Activated CD4-positive, alpha-beta T cell treated with anti-CD3 and anti-CD28 coated beads, Interleukin-2, amount 50 U/mL, for 16 hours (primary cell): ENCODE data around the gene PRADC1.
A peak's percentile ranks its signal among the peaks of the same experiment; 100 is the strongest.

Source experiments
- DNase-seq: peaks from one replicate; pipeline ENCODE4 v3.0.0-alpha.2; 2020

Gene PRADC1

DNA sequence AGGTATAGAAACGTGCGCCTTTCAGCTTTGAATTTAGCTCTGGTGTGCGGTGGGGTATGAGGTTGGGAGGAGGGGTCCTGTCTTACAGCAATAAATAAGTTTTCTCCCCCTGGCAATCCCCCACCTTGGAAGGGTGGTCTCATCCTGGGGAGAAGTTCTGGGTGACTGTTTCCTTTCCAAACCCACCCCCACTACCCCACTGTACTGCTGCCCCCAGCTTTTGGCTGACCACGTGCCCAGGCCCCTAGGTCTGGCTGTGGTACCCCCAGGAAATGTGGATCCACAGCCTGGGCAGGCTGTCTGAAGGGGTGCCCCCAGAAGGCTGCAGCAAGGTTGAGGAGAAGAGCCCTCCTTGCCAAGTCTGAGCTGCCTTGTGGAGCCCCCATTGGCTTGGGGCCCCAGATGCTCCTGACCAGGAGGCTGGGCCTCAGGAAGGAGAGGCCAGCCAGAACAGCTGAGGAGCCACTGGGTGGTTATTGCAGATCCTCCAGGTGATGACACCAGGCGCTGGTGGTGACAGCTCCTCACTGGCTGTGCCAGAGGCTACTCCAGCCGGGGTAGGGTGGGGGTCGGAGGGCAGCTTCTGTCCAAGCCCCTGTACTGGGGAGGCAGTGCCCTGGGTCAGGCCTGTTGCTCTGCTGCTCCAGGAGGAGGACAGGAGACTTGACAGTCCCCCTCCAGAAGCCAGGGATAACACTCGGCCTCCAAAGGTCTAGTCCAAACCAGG, 25.3 kb upstream of the PRADC1 start:
- no peak for DNase-seq

DNA sequence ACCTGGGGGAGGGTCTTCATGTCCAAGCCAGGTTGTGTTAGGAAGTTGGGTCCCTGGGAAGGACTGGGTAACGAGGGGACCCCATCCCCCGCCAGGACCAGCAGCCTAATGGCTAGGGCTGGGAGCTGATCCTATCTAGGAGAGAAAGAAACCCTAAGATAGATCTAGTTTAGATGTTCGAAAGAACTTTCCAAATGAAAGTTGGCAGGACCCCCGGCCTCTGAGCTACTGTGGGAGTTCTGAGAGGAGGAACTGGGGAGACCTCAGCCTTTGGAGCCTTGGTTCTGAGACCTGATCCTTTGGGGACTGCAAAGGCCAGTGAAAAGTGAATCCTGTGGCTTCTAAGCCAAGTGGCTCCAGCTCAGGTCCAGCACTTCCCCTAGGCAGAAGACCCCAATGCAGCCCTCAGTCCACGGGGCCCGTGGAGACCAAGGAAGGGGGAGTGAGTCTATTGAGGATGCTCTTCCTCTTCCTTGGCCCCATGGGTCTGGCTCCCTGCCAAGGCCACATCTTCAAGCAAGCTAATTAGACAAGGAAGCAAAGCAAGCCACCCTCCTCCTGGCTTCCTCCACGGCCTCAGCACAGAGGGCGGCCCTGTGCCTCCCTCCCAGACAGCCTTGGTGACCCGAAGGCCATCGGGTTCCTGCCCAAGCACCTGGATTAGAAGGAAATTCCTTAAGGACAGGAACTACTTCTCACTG, 24.5 kb upstream of the PRADC1 start:
- no peak for DNase-seq

DNA sequence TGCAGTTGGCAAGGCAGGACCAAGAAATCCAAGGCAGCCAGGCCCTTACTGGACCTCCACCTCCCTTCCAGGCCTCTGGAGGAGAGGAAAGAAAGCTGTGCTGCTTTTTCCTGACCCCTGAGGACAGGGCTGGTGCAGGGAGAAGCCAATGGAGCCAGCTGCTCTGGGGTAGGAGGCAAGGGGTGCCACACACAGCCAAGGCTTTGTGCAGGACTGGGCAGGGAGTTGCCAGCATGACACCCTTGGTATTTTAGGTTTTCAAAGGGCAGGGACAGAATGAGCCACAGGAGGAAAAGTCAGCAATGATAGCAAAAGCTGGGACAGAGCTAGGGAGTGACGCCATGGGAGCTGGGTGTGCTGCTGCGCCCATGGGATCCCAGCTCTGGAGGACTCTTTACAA, 24.0 kb upstream of the PRADC1 start:
- DNase-seq, result no peak

DNA sequence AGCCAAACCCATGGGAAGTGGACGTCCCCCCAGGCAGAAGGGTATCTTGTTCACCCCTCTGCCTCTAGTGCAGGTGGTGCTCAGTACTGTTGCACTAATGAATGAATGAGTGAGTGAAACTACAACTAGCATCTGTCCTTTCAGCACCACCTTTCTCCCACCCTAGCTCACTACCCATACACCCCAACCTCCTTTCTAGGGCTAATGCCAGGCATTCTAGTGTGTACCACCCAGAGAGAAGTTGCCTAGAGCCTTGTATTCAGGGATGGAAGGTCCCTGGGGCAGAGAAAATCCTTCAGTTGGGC, 23.5 kb upstream of the PRADC1 start:
- no peak for DNase-seq

DNA sequence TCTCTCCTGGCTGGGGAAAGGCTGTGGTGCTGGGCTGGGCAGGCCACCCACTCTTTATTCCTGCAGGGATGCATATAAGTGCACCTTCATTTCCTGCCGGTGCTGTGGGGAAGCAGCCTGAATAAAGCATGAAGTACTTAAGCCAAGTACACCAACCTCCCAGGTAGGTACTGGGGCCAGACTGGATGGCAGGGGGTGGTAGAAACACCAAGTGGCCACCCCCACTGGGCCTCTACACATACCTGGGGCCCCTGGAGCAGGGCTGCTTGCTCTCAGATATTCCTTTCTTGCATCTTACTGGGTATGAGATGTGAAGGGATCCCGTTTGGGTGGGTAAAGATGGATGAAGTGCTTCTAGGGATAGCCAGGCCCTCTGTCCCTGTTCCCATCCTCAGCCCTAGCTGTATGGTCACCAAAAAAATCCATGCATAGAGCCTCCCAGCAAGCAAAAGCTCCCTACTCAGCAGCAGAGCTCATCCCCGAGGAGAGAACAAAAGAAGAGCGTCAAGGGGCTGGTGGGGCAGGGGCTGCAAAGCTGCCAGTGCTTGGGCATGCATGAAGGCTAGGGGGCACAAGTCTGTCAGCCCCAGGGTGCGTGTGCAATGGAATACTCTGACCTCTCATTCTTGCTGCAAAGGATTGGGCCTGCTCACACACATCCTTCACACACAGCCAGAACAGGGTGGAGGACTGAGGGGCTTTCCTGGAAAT, 23.0 kb upstream of the PRADC1 start:
- no peak for DNase-seq

DNA sequence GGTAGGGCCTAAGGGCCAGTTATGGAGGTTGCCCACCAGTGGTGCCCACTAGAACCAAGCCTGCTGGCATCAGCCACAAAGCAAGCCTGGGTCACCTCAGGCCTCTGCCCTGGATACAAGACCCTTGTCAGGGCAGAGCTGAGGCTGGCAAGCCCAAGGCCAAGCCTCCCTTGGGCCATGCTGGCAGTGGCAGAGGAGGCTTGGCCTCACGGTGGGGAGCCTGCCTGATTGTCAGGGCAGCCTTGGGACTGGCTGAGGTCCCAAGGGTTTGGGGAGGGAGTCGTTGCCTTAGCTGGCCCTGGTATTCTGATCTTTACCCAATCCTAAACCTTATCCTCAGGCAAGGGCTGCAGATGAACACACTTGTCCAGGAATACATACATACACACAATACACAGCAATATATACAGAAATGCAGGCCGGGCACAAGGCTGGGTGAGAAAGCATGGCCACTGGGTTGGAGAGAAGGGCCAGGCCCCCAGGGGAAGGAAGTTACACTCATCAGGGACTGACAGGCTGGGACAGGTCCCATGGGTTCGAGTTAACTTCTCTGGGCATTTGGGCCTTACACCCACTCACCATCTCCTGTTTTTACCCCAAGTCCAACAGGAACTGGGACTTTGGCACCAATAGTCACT, 22.1 kb upstream of the PRADC1 start:
- no peak for DNase-seq

DNA sequence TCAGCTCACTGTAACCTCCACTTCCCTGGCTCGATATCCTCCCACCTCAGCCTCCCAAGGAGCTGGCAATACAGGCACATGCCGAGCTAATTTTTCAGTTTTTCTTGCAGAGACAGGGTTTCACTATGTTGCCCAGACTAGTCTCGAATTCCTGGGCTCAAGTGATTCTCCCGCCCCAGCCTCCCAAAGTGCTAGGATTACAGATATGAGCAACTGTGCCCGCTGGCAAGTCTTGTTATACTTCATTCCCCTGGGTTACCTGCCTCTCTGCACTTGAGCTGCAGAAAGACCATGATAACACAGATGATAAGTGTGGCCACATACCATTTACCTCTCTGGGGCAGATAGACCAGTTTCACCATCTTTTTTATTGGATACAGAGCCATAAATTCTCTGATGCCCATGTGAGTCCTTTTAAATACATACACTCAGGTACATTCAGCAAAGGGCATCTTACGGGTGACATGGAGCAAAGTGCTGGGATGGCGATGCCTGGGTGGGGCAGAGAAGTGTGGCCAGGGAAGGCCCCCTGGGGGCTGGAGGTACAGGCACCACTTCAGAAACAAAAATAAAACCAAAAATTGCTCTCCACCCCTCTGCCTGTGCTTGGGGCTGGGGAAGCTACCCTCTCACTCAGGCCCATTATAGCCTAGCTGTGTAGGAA, 21.4 kb upstream of the PRADC1 start:
- DNase-seq, result no peak

DNA sequence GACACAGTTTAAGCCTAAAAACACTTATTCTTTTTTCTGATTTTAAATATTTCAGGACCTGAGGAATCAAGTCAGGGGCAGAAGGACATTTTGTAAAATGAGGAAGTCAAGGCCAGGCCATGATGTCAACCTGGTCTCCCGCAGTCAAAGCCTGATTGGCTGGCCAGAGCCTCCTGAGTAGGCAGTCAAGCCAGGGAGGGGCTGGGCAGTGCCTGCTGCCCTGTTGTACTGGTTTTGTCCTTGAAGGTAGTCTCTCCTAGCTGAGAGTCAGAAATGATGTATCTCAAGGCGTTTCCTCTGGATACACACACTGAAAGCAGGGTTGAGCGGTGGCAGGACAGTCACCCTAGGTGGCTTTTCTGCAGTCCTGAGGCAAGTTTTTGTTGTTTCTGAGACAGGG, 20.9 kb upstream of the PRADC1 start:
- DNase-seq, result no peak

DNA sequence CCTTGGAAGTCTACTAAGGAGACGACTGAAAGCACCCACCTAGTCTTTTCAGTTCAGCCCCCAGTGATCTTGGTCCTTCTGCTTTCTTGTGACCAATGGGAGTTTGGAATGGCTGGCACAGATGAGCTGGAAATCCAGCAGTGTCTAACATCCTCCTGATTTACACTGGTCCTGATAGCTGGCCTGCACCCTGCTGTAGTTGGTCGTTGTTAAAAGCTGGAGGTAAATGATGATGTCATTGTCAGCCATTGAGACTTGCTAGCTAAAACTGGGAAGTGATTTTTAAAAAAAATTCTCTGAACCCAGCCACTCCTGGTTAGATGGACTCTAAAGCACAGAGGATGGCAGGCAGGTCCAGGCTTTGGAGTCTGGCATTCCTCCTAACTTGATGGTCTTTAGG, 20.4 kb upstream of the PRADC1 start:
- no peak for DNase-seq

DNA sequence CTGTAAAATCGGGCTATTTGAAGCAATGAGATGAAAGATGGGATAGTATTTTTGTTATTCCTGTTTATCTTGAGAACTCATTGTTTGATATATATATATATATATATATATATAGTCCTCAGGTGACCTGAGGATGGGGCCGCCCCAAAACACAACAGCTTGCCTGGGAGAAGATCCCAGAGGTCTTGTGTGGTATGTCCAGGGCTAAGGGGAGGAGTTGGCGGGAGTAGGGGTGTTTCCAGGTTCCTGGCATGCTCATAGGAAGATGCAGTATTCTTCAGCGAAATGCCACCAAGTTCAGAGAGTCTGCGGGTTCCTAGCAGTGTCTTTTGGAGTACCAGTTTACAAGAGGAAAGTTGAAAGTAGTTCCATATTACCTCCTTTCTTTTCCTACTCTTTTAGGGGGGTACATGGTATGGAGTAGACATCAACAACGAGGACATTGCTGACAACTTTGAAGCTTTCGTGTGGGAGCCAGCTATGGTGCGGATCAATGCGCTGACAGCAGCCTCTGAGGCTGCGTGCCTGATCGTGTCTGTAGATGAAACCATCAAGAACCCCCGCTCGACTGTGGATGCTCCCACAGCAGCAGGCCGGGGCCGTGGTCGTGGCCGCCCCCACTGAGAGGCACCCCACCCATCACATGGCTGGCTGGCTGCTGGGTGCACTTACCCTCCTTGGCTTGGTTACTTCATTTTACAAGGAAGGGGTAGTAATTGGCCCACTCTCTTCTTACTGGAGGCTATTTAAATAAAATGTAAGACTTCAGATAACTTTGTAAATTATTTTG, 19.4 kb upstream of the PRADC1 start:
- no peak for DNase-seq

DNA sequence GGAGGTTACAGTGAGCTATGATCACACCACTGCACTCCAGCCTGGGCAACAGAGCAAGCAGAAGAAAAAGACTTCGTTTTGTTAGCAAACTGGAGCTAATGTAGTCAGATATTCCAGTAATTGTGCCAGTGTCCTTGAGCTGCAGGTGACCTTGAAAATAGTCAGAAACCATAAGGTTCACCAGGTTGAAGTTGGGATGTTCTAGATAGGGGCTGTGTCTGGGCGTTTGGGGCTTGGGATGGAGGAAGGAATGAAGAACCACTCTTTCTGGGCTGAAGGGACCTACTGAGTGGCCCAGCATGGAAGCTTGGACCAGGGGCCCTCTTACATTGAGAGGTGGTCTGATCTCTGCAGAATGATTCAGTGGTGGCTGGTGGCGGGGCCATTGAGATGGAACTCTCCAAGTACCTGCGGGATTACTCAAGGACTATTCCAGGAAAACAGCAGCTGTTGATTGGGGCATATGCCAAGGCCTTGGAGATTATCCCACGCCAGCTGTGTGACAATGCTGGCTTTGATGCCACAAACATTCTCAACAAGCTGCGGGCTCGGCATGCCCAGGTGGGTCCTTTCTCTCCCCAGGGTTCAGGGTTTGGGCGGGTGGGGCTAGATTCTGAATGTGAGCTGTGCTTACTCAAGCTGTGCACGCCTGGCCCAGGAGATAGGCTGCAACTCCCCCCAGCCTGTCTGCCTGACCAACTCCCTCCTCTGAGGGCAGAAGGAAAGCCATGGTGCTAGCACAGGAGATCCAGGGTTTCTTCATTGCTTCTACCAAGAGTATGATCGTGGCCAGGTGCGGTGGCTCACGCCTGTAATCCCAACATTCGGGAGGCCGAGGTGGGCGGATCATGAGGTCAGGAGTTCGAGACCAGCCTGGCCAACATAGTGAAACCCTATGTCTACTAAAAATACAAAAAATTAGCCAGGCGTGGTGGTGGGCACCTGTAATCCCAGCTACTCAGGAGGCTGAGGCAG, 18.1 kb upstream of the PRADC1 start:
- DNase-seq, result no peak

DNA sequence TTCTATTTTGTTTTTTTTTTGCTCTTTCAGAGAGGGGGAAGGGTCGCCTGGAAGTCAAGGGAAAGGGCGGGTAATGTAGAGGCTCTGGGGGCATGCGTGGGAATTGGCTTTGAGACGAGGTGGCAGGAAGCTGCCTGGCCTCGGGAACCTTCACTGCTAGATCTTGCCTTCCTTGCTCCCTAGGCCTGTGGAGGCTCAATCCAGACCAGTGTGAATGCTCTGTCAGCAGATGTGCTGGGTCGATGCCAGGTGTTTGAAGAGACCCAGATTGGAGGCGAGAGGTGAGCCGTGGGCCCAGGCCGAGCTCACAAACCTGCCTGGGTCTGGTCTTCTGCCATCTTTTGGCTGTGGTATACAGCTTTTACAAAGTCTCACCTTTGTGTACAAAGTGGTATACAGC, 16.6 kb upstream of the PRADC1 start:
- DNase-seq, result no peak

DNA sequence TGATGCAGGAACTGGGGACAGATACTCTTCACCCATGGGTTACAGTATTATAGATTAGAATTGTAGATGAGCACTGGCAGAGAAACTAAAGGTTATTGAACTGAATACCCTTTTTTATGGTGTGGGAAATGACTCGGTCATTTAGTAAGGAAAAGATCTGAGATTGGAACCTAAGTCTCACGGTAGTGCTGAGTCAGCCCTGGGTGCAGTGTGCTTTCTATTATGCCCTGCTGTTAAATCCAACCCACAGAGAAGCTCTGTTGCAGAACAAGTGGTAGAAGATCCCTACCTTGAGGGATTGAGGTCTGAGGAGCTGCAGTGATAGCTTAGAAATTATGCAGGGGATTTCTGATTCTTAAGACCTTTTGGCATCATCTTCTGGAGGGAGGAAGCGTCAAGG, 13.8 kb upstream of the PRADC1 start:
- DNase-seq, result no peak

DNA sequence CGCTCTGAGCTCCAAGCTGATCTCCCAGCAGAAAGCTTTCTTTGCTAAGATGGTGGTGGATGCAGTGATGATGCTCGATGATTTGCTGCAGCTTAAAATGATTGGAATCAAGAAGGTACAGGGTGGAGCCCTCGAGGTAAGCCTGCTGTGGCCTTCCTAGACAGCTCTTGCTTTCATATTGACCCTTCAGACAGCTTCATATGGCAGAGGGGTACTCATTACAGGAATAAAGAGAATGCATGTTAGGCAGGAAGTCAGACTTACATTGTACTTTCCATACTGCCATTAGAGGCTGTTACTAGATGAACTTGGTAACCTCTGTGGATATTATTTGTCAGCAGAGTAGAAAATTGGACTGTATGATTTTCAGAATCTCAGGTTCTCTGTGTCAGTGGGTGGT, 11.5 kb upstream of the PRADC1 start:
- DNase-seq, result peak; percentile 53

DNA sequence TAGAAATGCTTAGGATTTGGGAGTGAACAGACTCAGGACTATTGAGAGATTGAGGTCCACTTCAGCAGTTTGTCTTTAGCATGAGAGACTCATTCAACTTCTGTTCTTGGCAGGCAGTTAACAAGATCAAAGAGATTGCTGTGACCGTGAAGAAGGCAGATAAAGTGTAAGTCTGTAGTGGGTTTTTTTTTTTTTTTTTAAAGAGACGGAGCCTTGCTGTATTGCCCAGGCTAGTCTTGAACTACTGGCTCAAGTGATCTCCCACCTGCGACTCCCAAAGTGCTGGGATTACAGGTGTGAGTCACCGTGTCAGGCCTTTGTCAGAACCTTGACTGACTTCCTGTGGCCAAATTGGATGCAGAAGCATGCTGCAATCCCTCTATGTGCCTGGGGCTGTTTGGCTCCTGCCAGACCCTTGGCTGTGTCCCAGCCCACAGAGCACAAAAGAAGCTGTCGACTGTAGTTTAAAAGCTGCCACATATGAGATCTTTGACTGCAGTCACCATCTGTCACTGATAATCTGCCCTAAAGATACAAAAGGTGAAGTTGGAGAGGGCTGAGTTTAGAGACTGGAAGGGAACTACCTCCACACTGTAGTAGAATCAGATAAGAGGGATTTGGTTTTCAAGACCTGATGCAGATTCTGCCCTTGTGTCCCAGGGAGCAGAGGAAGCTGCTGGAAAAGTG, 11.0 kb upstream of the PRADC1 start:
- DNase-seq, result no peak

DNA sequence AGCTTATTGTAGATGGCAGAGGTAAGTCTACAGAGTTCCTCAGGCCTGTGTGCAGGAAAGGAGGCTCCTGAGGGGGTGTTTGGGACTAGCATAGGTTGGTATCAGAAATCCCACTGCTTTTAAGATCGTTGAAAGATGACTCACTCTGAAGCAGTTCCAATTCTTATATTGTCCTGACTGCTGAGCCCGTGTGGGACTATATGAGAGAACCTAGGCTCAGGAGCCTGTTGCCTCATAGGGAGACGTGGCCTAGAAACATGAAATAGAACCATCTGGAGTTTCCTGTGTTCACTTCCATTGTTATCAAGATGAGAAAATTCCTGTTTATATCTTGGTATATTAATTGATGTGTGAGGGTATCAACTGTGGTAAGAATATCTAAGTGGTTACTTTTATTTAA, 6.7 kb upstream of the PRADC1 start:
- DNase-seq, result no peak

DNA sequence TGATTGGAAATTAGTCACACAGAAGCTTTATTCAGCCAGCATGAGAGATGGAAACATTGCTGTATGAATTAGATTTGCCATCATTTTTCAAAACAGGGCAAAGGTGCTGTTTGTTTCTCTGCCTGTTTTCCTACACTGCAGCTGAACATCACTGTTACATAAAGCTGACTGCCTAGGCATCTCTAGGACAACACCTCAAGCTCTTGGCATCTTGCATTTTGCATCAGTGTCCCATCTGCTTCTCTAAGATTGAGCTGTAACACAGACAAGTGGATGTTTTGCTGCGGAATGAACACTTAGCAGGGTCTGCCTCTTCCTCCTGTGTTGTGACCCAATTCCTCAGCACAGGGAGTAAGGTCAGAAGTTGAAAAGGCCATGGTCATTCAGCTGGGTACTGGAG, 5.9 kb upstream of the PRADC1 start:
- DNase-seq, result no peak

DNA sequence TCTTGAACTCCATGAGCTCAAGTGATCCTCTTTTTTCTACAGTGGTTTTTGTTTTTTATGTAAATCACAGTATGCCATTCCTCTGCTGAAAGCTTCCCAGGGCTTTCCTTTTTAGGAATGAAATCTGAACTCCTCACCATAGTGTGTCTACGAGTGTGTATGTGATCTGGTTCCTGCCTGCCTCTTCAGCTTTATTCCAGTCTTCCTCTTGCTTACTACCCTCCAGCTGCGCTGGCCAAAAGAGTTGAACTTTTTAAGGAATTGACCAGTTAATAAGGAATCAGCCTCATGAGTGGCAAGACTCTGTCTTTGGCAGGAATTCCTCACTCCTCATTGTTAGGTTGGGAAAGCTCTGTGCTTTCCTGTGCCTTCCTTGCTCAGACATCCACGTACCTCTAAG, 5.1 kb upstream of the PRADC1 start:
- no peak for DNase-seq

DNA sequence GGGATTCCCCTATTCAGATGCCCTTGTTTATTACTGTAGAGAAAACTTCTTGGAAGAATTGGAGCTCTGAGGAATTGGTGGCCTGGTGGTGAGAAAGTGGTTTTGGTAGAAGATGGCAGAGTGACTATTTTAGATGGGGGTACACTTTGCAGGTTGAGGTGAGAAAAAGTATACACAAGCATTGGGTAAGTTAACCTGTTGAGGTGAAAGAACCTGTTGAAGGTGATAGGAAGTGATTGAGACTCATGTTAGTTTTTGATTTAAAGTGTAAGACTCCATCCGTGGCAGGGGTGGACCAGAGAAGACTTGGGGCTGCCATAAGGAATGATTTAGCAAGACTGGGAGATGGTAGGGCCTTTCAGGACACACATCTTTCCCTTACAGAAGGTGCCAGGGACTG, 4.1 kb upstream of the PRADC1 start:
- no peak for DNase-seq

DNA sequence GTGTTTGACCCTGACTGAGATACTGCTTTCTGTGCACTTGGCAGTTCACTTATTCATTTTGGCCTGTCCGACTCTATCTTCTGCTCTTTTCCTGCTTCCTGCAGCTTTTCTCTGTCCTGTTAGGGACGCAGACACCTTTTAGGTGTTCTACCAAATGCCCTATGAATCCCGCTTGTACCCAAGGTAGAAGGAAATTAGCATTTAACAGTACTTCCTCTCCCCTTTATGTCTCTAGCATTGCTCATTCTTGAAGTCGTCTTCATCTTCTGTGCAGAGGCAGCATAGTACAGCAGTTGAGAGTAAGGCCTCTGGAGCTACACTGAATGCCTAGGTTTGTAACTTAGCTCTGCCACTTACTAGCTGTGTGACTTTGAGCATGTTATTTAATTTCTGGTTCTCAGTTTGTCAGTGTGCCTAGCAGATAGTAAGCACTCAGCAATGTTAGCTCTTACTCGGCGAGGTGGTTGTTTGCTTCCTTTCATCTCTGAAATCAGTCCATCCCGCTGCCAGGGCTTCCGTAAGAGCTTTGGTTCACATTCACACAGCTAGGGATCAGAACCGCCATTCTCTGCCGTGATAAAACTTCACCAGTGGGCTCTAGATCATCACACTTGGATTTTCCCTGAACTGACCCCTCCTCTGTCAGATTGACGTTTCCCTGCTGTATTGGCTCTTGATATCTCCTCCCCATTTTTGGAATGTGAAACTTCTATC, 2.4 kb upstream of the PRADC1 start:
- no peak for DNase-seq
